ENCODE data around the gene CACNA1E.

DNA sequence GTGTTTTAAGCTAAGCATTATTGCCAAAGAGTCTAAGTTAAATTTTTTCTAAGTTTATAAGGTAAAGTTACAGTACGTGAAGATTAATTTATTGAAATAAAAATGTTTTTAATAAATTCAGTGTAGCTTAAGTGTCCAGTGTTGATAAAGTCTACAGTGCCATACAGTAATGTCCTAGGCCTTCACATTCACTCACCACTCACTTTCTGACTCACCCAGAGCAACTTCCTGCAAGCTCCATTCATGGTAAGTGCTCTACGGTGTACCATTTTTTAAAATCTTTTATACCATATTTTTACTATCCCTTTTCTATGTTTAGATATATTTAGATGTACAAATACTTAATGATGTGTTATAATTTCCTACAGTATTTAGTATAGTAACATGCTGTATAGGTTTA is 173.2 kb downstream of the CACNA1E start:
- TF ChIP-seq, protein P1, sequence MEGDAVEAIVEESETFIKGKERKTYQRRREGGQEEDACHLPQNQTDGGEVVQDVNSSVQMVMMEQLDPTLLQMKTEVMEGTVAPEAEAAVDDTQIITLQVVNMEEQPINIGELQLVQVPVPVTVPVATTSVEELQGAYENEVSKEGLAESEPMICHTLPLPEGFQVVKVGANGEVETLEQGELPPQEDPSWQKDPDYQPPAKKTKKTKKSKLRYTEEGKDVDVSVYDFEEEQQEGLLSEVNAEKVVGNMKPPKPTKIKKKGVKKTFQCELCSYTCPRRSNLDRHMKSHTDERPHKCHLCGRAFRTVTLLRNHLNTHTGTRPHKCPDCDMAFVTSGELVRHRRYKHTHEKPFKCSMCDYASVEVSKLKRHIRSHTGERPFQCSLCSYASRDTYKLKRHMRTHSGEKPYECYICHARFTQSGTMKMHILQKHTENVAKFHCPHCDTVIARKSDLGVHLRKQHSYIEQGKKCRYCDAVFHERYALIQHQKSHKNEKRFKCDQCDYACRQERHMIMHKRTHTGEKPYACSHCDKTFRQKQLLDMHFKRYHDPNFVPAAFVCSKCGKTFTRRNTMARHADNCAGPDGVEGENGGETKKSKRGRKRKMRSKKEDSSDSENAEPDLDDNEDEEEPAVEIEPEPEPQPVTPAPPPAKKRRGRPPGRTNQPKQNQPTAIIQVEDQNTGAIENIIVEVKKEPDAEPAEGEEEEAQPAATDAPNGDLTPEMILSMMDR (conservative IDR thresholded peaks at IDR 0.05; ENCODE audit: low read depth, low read length), result no peak
- TF ChIP-seq EZH2 (IDR thresholded peaks at IDR 0.05; ENCODE audit: borderline replicate concordance, low read depth, low read length, poor library complexity, severe bottlenecking), result no peak
